Liver (tissue), 3 donors: Measurements from ENCODE around the gene CCDC187.

Source experiments
- EGR1 ChIP-seq, 2 donors: IDR thresholded peaks; 2 replicates each; pipeline ENCODE4 v1.6.1; 2016 to 2018; ENCODE audit warnings: antibody characterized with exemption in 2 of 2, low read depth in 2 of 2
- RAD21 ChIP-seq, 2 donors: IDR thresholded peaks; 2 replicates each; pipeline ENCODE4 v1.6.1; 2016; ENCODE audit warnings: antibody characterized with exemption in 2 of 2, mild to moderate bottlenecking in 2 of 2
- TF ChIP-seq, protein P1 (sequence below): fragments of 150-350 bp; IDR thresholded peaks from 2 replicates; pipeline ENCODE4 v1.5.1; 2017; ENCODE audit warnings: improper control_type of control experiment, low read depth, low read length; ENCODE audit not compliant: missing input control
- donor health status: healthy.
- donor health status: healthy.

DNA sequence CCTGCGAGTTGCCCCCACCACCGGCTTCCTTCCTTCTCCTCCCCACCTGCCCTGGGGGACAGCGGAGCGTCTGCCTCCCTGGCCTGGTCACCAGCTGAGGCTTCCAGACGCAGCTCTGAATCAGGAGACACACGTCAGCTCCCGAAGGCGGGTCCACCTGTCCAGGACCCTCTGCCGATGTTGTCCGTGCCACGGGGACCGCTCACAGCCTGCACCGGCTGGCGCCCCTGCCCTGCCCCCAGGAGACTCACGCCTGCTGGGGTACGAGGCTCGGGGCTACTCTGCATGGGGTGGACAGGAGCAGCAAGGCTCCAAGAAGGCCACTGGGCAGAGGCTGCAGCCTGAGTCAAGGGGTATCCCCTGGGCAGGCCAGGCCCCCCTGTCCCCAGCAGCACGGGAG is 1.9 kb upstream of the CCDC187 start:
- TF ChIP-seq, protein P1, sequence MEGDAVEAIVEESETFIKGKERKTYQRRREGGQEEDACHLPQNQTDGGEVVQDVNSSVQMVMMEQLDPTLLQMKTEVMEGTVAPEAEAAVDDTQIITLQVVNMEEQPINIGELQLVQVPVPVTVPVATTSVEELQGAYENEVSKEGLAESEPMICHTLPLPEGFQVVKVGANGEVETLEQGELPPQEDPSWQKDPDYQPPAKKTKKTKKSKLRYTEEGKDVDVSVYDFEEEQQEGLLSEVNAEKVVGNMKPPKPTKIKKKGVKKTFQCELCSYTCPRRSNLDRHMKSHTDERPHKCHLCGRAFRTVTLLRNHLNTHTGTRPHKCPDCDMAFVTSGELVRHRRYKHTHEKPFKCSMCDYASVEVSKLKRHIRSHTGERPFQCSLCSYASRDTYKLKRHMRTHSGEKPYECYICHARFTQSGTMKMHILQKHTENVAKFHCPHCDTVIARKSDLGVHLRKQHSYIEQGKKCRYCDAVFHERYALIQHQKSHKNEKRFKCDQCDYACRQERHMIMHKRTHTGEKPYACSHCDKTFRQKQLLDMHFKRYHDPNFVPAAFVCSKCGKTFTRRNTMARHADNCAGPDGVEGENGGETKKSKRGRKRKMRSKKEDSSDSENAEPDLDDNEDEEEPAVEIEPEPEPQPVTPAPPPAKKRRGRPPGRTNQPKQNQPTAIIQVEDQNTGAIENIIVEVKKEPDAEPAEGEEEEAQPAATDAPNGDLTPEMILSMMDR: no peak
- TF ChIP-seq EGR1 (IDR thresholded peaks at IDR 0.05; ENCODE audit: low read depth in 2 of 2) (no peak), RAD21 (IDR thresholded peaks at IDR 0.05) (no peak)
